Mesodermal cell (in vitro differentiated cells): ENCODE measurements around the gene CSN2.
"Not testable (repeated sequence)": the region's sequence is repeated elsewhere in the genome, so short reads cannot be mapped to it uniquely, and the experiment has no call there.

Experiments
- H3K27ac ChIP-seq: 2 replicates; pipeline ENCODE4 v1.7.0; 2013; ENCODE audit warnings: mild to moderate bottlenecking, low read depth, low read length, moderate library complexity; ENCODE audit not compliant: severe bottlenecking
- H3K36me3 ChIP-seq: 2 replicates; pipeline ENCODE4 v1.7.1; 2013; ENCODE audit warnings: mild to moderate bottlenecking, low read length, moderate library complexity; ENCODE audit not compliant: control insufficient read depth, insufficient read depth
- H3K4me1 ChIP-seq: one replicate; pipeline ENCODE4 v1.7.1; 2013; ENCODE audit warnings: mild to moderate bottlenecking, low read length; ENCODE audit not compliant: insufficient read depth, control insufficient read depth, poor library complexity, severe bottlenecking
- H3K4me3 ChIP-seq: 2 replicates; pipeline ENCODE4 v1.7.0; 2013; ENCODE audit warnings: low read length, control low read depth, mild to moderate bottlenecking; ENCODE audit not compliant: insufficient read depth, poor library complexity, severe bottlenecking; ENCODE audit errors: extremely low read depth
- H3K9me3 ChIP-seq: 2 replicates; pipeline ENCODE4 v1.7.1; 2013; ENCODE audit warnings: mild to moderate bottlenecking, low read length, moderate library complexity; ENCODE audit not compliant: control insufficient read depth
- WGBS, 2 experiments: methylation state at CpG; one replicate each; pipeline ENCODE4 v1.1.5; 2013; ENCODE audit warnings: missing lambda C conversion rate in 2 of 2; ENCODE audit not compliant: insufficient coverage in 2 of 2; 5-methylcytosine and 5-hydroxymethylcytosine counted together

CSN2 gene

DNA sequence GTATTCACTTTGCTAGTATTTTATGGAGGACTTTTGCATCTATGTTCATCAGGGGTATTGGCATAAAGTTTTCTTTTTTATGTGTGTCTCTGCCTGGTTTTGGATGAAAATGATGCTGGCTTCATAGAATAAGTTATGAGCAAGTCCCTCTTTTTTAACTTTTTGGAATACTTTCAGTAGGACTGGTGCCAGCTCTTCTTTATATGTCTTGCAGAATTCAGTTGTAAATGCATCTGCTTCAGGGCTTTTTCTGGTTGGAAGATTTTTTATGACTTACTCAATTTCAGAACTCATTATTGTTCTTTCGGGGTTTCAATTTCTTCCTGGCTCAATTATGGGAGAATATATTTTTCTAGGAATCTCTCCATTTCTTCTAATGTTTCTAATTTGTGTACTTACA lies 9.1 kb upstream of the CSN2 start:
- no CpG with 5 or more reads among the region's 1 CpG for WGBS, 2 experiments
- H3K9me3 ChIP-seq = no peaks in the 10 kb centered on the region
- no peak overlapping the region for H3K27ac ChIP-seq
- no peaks in the 10 kb centered on the region for H3K4me1 ChIP-seq
- no peaks in the 10 kb centered on the region for H3K36me3 ChIP-seq
- no peak overlapping the region for H3K4me3 ChIP-seq

DNA sequence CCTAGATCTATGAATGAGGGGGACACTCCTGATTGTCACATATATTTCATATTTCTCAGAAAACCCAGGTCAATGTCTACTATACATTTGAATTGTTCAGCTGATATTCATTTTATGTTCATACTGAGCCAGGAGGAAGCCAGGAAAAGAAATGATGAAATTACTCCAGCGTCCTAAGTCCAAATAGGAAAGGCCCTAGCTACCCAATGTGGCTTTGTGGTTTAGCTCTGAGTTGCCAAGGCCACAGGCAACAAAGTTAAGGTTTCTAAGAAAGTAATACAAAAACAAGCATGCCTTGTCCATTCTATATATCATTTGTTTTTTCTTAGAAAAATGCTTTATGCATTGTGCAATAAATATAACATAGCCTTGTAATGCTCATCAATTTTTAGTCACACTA lies 4.5 kb upstream of the CSN2 start:
- no peaks in the 10 kb centered on the region for H3K36me3 ChIP-seq
- no peaks in the 10 kb centered on the region for H3K4me1 ChIP-seq
- no peak overlapping the region for H3K4me3 ChIP-seq
- no peaks in the 10 kb centered on the region for H3K9me3 ChIP-seq
- H3K27ac ChIP-seq = no peak overlapping the region
- no CpG with 5 or more reads among the region's 1 CpG for WGBS, 2 experiments

DNA sequence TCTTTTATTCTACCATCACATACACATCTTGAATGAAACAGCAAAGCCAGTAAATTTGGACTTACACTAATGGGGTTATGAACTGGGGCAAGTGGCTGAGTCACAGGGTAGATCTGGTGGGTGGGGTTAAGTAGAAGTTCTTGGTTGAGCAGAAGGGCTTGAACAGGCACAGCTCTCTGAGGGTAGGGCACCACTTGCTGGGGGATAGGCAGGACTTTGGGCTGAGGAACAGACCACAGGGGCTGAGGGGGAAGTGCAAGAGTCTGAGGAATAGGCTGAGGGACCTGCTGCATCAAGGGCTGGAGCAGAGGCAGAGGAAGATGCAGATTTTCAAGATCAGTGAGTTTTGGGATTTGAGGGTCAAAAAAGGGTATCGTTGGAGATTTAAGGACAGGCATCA lies 8.3 kb downstream of the CSN2 start:
- Histone ChIP-seq H3K4me3 (no peak overlapping the region), H3K27ac (no peak overlapping the region), H3K4me1 (no peaks in the 10 kb centered on the region), H3K36me3 (no peaks in the 10 kb centered on the region), H3K9me3 (no peaks in the 10 kb centered on the region)
- 83 to 100% methylated on average over 1 of the region's 1 CpG for WGBS, 2 experiments

DNA sequence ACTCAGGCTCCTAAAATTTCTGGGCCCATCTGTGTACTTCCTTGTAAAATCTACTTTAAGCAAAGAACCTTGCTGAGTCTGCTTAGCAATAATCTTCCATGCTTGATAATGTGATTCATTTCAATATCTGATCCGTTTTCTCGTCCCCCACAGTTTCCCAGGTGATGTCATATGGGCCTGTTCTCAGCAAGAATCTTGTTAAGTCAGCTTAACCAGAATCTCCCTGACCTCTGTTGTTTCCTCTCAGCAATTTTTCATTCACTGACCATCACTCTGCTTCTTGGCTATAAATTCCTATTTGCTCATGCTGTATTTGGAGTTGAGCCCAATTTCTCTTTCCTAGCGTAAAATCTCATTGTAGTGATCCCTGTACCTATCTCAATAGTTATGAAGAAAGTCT lies 13.9 kb downstream of the CSN2 start:
- WGBS, 2 experiments = 89 to 100% methylated on average over 2 to 3 of the region's 3 CpGs
- H3K27ac ChIP-seq = no peak overlapping the region
- no peaks in the 10 kb centered on the region for H3K36me3 ChIP-seq
- no peak overlapping the region for H3K4me3 ChIP-seq
- no peaks in the 10 kb centered on the region for H3K4me1 ChIP-seq
- no peaks in the 10 kb centered on the region for H3K9me3 ChIP-seq

DNA sequence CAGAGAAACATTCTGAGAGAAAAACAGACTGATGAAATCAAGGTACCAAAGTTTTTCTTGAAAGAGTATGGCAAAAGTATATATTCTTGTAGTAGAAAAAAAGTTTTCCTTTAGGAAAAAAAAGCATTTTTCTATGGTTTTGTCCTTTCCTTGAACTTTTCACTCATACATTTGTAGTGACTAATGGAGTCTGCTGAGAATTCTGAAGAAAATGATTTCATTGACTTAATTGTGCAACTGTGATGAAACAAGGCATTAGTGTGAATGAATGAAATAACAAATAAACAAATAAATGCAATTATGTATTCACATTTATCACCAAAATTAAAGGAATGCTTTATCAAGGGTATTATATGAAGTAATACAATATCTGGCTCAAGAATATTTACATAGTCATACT lies 29.0 kb downstream of the CSN2 start:
- Histone ChIP-seq H3K4me1 (peaks cover 6% of the 10 kb centered on the region), H3K27ac (no peak overlapping the region), H3K9me3 (no peaks in the 10 kb centered on the region), H3K36me3 (no peaks in the 10 kb centered on the region), H3K4me3 (no peak overlapping the region)

DNA sequence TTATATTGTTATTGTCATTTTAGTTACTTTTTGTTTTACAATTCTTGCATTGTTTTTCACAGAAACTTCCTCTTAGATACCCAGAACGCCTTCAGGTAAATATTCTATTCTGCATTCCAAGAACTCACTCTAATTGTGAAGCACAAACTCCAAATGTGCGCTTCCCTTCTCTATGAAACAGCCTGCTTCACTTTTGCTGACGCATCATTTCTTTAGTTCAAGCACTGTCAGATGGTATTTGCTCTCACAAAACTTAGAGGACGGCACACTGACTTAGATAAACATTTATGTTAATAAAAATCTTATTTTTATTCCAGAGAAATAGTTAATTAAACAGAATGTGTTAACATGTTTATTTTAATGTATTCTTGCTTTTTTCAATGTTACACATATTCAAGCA lies 31.4 kb downstream of the CSN2 start:
- H3K4me1 ChIP-seq = peaks cover 6% of the 10 kb centered on the region
- WGBS, 2 experiments = 83 to 85% methylated on average over 3 of the region's 4 CpGs
- H3K36me3 ChIP-seq = no peaks in the 10 kb centered on the region

DNA sequence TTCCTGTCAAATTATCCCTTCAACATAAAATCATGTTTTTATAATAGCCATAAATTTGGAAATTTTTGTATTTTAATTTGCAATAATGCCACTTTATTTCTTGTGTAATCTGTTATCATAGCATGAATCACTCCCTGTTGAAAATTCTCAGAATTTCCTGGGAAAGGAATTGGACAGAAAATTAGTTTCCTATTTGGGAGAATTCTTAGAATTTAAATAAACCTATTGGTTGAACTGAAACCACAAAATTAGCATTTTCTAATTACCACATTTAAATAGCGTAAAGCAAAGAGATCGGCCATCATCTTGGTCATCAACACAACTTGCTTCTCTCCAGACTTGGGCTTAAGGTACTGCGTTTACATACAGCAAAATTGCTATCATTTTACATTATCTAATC lies 34.8 kb downstream of the CSN2 start, which contains the start of gene CSN1S1:
TSS of gene CSN1S1 (plus strand) at position 301 of the 400 bp plus-strand sequence. CDS start 1,488 bp downstream, outside the sequence.
- WGBS, 2 experiments = 94 to 100% methylated on average over 2 to 3 of the region's 3 CpGs
- H3K4me3 ChIP-seq = no peak within 1 kb of the TSS
- no peak within 1 kb of the TSS for H3K27ac ChIP-seq
- H3K4me1 ChIP-seq = peaks cover 6% of the 10 kb centered on the region
- no peaks in the 10 kb centered on the region for H3K36me3 ChIP-seq
- H3K9me3 ChIP-seq = no peaks in the 10 kb centered on the region

More for the DNA sequence above, 31.4 kb downstream of the CSN2 start:
- no peak overlapping the region for H3K27ac ChIP-seq
- no peaks in the 10 kb centered on the region for H3K9me3 ChIP-seq
- no peak overlapping the region for H3K4me3 ChIP-seq

DNA sequence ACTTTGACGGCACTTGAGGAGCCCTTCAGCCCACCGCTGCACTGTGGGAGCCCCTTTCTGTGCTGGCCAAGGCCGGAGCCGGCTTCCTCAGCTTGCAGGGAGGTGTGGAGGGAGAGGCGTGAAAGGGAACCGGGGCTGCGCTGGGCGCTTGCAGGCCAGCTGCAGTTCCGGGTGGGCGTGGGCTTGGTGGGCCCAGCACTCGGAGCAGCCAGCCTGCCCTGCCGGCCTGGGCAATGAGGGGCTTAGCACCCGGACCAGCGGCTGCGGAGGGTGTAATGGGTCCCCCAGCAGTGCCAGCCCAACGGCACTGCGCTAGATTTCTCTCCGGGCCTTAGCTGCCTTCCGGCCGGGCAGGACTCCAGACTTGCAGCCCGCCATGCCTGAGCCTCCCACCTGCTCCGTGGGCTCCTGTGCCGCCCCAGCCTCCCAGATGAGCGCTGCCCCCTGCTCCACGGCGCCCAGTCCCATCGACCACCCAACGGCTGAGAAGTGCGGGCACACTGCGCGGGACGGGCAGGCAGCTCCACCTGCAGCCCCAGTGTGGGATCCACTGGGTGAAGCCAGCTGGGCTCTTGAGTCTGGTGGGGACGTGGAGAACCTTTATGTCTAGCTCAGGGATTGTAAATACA lies 41.6 kb downstream of the CSN2 start:
- not testable (repeated sequence) for H3K9me3 ChIP-seq
- WGBS, 2 experiments = 93 to 96% methylated on average over 25 to 29 of the region's 33 CpGs

DNA sequence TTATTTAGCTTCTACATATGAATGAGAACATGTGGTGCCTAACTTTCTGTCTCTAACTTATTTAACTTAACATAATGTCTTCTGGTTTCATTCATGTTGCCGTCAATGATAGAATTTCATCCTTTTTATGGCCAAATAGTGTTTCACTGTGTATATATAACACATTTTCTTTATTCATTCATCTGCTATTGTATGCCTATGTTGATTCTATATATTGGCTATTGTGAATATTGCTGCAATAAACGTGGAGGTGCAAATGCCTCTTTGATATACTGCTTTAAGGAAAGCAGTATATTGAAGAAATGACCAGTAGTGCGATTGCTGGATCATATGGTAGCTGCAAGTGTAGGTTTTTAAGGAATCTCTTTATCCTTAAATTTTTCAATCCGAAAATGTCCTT lies 44.7 kb downstream of the CSN2 start:
- Histone ChIP-seq H3K4me3 (no peak overlapping the region), H3K9me3 (no peaks in the 10 kb centered on the region)
- 40% methylated on average over 1 of the region's 4 CpGs; no CpG with 5 or more reads in 1 of the 2 experiments for WGBS, 2 experiments

More for the DNA sequence above, 41.6 kb downstream of the CSN2 start:
- not testable (repeated sequence) for H3K27ac ChIP-seq, H3K4me3 ChIP-seq, H3K4me1 ChIP-seq, H3K36me3 ChIP-seq

DNA sequence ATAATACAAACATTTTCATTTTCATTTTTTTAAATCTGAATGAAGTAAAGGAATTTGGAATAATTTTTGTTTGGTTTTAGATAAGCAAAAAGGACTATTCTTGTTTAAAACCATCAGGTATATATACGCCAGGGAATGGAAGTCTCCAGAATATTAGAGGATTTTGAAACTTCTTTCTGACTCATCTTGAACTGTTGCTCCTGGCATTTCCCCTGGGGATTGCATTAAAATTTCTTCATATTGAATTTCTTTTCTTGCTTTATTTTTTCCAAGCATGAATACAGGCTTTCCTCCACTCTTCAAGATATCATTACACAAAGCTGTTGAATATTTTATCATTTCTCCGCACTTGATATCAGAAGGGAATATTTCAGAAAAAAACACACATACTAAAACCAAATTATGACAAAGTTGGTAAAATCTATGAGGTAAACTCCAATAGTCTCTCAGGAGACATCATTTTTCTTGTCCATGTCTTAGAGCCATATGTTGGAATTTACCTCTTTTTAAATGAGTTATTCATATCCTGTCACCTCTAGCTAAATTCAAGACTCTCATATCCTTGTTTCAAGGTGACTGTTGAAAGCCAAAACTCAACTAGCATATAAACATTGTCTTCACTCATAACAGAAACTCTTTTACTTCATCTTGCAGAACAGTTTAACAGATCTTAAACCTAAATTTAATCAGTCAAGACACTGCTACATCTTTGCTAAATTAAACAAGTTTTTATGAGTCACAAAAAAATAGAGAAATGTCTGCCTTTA lies 55.3 kb downstream of the CSN2 start:
- H3K9me3 ChIP-seq = no peaks in the 10 kb centered on the region
- whole genome bisulfite sequencing, 2 experiments = 83% methylated on average over 1 of the region's 2 CpGs; no CpG with 5 or more reads in 1 of the 2 experiments
- H3K27ac ChIP-seq = no peak overlapping the region
- H3K36me3 ChIP-seq = no peaks in the 10 kb centered on the region
- no peak overlapping the region for H3K4me3 ChIP-seq
- H3K4me1 ChIP-seq = no peaks in the 10 kb centered on the region

More for the DNA sequence above, 44.7 kb downstream of the CSN2 start:
- Histone ChIP-seq H3K4me1 (no peaks in the 10 kb centered on the region), H3K27ac (no peak overlapping the region), H3K36me3 (no peaks in the 10 kb centered on the region)

DNA sequence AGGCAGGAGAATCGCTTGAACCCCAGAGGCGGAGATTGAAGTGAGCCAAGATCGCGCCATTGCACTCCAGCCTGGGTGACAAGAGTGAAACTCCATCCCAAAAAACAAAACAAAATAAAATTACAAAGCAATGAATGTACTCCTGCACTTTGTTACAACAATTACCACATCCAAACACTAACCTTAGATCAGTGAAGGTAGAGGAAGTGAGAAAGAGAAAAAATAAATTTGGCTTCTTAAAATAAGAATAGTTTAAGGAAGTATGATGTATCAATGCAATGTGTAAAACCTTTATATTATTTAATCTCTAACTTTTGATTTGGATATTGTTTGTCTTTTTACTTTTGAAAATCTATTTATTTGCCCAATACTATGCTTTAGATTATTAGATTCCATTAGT lies 56.3 kb downstream of the CSN2 start:
- no peaks in the 10 kb centered on the region for H3K36me3 ChIP-seq
- no peaks in the 10 kb centered on the region for H3K4me1 ChIP-seq
- H3K9me3 ChIP-seq = no peaks in the 10 kb centered on the region
- no peak overlapping the region for H3K4me3 ChIP-seq
- H3K27ac ChIP-seq = no peak overlapping the region
- 100% methylated on average over 4 of the region's 4 CpGs; no CpG with 5 or more reads in 1 of the 2 experiments for WGBS, 2 experiments
